Measurements from ENCODE around the gene VBP1. TPM values are rescaled to one million over a fixed set of nuclear protein-coding genes. Genes with fewer than 3 reads are reported as not detected.

VBP1 gene, protein sequence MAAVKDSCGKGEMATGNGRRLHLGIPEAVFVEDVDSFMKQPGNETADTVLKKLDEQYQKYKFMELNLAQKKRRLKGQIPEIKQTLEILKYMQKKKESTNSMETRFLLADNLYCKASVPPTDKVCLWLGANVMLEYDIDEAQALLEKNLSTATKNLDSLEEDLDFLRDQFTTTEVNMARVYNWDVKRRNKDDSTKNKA
- total RNA-seq (ENCODE audit: low replicate concordance), result 37.8 and 52.3 TPM in 2 replicates
- long read RNA-seq, transcript VBP1-201 (6 exons, 1,686 nt), result major isoform, 346 of 370 reads
- long read RNA-seq, partial matches to known transcripts, result 3 of 370 reads
- long read RNA-seq, other reads (novel, unspliced or antisense), result 21 of 370 reads

DNA sequence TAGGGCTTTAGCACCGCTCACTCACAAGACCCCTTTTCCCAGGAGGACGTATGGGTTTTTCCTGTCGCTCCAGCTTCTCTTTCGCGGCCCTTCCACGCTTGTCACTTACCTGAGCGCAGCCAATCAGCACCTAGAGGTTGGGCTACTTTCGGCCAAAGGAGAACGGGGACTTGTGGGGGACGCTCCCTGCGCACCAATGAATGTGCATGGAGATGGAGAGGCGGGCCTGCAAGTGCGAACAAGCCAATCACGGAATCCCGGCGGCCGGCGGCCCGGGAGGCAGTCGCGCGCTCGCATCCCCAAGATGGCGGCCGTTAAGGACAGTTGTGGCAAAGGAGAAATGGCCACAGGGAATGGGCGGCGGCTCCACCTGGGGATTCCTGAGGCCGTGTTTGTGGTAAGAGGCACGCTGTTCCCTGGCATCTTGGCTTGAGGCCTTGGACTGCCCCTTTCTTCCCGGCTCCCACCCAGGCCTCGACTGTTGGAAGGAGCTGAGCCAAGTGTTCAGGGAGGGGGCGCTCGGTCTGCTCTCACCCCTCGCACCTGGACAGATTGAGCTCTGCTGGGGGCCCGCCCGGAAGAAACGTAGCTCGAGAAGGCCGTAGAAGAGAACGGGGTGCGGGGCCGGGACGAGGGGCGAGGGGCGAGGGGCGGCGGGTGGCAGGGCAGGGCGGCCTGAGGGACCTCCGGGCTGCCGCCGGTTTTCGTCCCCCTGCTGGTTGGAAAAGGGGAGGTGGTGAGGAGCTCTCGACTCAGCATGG is at the start of gene VBP1:
Gene VBP1, plus strand, starts transcription at position 282 of the 761 bp plus-strand sequence. Its CDS starts 23 bp downstream, at position 305.
- Mint-ChIP-seq H3K27ac (peak within 1 kb of the TSS; percentile 88), H3K4me3 (peak within 1 kb of the TSS; percentile 92), H3K27me3 (no peaks in the 10 kb centered on the region), H3K9me3 (no peaks in the 10 kb centered on the region), H3K36me3 (no peaks in the 10 kb centered on the region), H3K4me1 (ENCODE audit: unreplicated experiment) (no peaks in the 10 kb centered on the region)
- TF ChIP-seq, protein P1, sequence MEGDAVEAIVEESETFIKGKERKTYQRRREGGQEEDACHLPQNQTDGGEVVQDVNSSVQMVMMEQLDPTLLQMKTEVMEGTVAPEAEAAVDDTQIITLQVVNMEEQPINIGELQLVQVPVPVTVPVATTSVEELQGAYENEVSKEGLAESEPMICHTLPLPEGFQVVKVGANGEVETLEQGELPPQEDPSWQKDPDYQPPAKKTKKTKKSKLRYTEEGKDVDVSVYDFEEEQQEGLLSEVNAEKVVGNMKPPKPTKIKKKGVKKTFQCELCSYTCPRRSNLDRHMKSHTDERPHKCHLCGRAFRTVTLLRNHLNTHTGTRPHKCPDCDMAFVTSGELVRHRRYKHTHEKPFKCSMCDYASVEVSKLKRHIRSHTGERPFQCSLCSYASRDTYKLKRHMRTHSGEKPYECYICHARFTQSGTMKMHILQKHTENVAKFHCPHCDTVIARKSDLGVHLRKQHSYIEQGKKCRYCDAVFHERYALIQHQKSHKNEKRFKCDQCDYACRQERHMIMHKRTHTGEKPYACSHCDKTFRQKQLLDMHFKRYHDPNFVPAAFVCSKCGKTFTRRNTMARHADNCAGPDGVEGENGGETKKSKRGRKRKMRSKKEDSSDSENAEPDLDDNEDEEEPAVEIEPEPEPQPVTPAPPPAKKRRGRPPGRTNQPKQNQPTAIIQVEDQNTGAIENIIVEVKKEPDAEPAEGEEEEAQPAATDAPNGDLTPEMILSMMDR (conservative IDR thresholded peaks at IDR 0.05), result peak; percentile 76
- peak; percentile 86 for DNase-seq (ENCODE audit: extremely low spot score, unreplicated experiment)

DNA sequence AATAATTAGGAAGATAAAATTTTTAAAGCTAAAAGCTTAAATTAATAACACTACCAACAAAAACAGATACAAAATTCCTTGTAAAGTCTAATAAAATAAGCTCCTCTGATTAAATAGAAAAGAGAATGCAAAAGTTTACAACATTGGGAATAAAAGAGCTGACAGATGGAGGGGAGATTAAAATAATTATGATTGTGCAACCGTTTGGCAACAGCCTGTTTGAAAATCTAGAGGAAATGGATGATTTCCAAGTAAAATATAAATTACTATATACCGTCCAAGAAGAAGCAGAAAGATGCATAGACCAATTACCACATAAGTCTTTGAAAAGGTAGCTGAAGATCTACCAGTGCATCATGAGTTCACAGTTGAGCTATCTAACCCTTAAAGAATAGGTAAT is 46.4 kb upstream of the VBP1 start:
- H3K36me3 Mint-ChIP-seq, result no peaks in the 10 kb centered on the region
- no peak overlapping the region for H3K27ac Mint-ChIP-seq
- TF ChIP-seq, protein P1 (conservative IDR thresholded peaks at IDR 0.05), result no peak
- H3K9me3 Mint-ChIP-seq, result no peaks in the 10 kb centered on the region
- H3K4me1 Mint-ChIP-seq (ENCODE audit: unreplicated experiment), result no peaks in the 10 kb centered on the region
- H3K27me3 Mint-ChIP-seq, result no peaks in the 10 kb centered on the region
- no peak for DNase-seq (ENCODE audit: extremely low spot score, unreplicated experiment)
- no peak overlapping the region for H3K4me3 Mint-ChIP-seq

DNA sequence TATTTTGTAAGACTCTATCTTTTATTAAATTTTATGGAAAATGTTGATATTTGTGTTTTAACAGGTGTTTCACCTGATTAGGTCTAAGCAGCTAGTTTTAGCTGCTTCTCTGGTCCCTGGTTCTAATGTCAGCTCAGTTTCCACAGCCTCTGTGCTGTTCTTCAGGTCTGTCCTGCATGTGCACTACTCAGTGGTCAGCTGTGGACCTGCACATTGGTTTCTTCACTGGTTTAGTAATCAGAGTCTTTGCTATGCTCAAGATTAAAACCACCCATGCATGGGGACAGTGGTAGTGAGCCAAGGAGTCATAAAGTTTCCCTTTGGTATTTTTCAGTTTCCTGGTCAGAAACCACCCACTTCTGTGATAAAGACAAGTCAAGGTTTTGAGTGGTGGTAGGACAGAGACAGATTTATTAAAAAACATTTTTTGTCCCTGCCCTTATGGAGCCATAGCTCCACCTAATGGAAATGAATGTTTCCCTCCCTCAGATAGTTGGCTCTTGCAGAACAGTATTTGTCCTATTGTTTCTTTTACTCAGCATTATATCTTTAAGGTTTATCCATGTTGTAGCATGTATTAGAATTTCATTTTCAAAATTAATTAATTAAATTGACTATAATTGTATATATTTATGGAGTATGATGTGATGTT is 36.8 kb upstream of the VBP1 start:
- H3K4me1 Mint-ChIP-seq (ENCODE audit: unreplicated experiment), result no peaks in the 10 kb centered on the region
- no peaks in the 10 kb centered on the region for H3K27me3 Mint-ChIP-seq
- TF ChIP-seq, protein P1 (conservative IDR thresholded peaks at IDR 0.05), result no peak
- no peak for DNase-seq (ENCODE audit: extremely low spot score, unreplicated experiment)
- no peaks in the 10 kb centered on the region for H3K36me3 Mint-ChIP-seq
- H3K9me3 Mint-ChIP-seq, result no peaks in the 10 kb centered on the region
- no peak overlapping the region for H3K27ac Mint-ChIP-seq
- H3K4me3 Mint-ChIP-seq, result no peak overlapping the region

DNA sequence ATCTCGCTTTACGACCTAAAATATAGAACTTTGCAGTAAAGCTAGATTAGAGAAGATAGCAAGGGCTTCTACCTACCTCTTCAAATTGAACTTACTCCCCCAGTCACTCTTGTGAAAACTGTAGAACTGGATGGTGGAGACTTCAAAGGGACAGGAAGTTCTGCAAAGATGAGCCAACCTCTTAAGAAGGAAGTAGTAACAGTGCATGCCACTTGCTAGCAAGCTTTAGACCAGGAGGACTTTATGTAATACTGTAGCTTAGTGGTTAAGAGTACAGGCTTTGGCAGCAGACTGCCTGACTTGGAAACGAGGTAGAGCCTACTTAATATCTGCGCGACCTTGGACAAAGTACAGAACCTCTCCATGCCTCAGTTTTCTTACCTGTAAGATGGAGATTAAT is 27.5 kb upstream of the VBP1 start:
- H3K27me3 Mint-ChIP-seq, result no peaks in the 10 kb centered on the region
- H3K4me3 Mint-ChIP-seq, result no peak overlapping the region
- TF ChIP-seq, protein P1 (conservative IDR thresholded peaks at IDR 0.05), result no peak
- no peak for DNase-seq (ENCODE audit: extremely low spot score, unreplicated experiment)
- no peaks in the 10 kb centered on the region for H3K36me3 Mint-ChIP-seq
- H3K4me1 Mint-ChIP-seq (ENCODE audit: unreplicated experiment), result no peaks in the 10 kb centered on the region
- no peaks in the 10 kb centered on the region for H3K9me3 Mint-ChIP-seq
- no peak overlapping the region for H3K27ac Mint-ChIP-seq

DNA sequence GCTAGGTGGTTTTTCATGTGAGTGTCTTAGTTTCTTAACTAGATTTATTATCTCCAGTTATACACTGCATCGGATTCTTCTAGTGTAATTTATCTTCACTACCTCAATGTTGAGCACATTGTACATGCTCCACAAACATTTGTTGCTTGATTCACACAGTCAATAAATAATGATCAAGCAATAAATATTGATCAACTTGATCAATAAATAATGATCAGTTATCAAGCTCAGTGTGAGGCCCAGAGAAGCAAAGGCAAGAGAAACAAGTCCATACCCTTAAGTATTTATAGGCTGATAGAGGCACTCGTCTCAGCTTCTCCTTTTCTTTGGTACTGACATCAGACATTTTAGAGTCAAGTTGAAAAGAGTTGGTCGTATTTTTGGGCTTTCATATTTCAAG is 5.1 kb upstream of the VBP1 start:
- no peak for DNase-seq (ENCODE audit: extremely low spot score, unreplicated experiment)
- TF ChIP-seq, protein P1 (conservative IDR thresholded peaks at IDR 0.05), result no peak
- H3K4me3 Mint-ChIP-seq, result no peak overlapping the region
- no peaks in the 10 kb centered on the region for H3K4me1 Mint-ChIP-seq (ENCODE audit: unreplicated experiment)
- no peak overlapping the region for H3K27ac Mint-ChIP-seq
- no peaks in the 10 kb centered on the region for H3K27me3 Mint-ChIP-seq
- no peaks in the 10 kb centered on the region for H3K36me3 Mint-ChIP-seq
- H3K9me3 Mint-ChIP-seq, result no peaks in the 10 kb centered on the region

Data from type B pancreatic cell (in vitro differentiated cells).